IMR-90 (cell line): ENCODE data around the gene EPB41L4A. TPM values are rescaled to one million over a fixed set of nuclear protein-coding genes. Genes with fewer than 3 reads are reported as not detected.

Experiments used
- ATAC-seq: fragments of 200-7000 bp; cut with Tn5 transposase; 2 replicates; pipeline ENCODE4 v1.9.1; 2020; ENCODE audit warnings: low read depth, mild to moderate bottlenecking, moderate library complexity
- BruUV-seq: library from RNA; stranded (reverse); fragments of 400-500 nt; replicated peaks from 2 replicates; lab custom pipeline; 2021; lab: Mats Ljungman, UMichigan
- CTCF ChIA-PET: fragments of 300-600 bp; formaldehyde crosslinking; extraction: SDS; loops from one replicate; lab custom pipeline; 2021; ENCODE audit warnings: antibody characterized with exemption; lab: Yijun Ruan, JAX
- POLR2A ChIA-PET: fragments of 300-600 bp; sonication (Branson Sonifier 250); formaldehyde crosslinking; loops from one replicate; lab custom pipeline; 2022; ENCODE audit warnings: antibody characterized with exemption; ENCODE audit not compliant: unreplicated experiment; lab: Charles Lee
- DNase-seq: peaks from one replicate; pipeline ENCODE4 v3.0.0; 2013
- H2AFZ ChIP-seq: replicated peaks from 2 replicates; pipeline ENCODE3; 2013; ENCODE audit warnings: low read length, mild to moderate bottlenecking; ENCODE audit not compliant: poor library complexity
- H2AK5ac ChIP-seq: 2 replicates; pipeline ENCODE4 v1.6.1; 2013; ENCODE audit warnings: low read depth, low read length, inconsistent platforms
- H2AK9ac ChIP-seq: replicated peaks from 2 replicates; pipeline ENCODE3; 2013; ENCODE audit warnings: mild to moderate bottlenecking, low read depth, low read length, moderate library complexity; ENCODE audit not compliant: poor library complexity
- H2BK120ac ChIP-seq: 2 replicates; pipeline ENCODE4 v1.6.1; 2013; ENCODE audit warnings: low read depth, low read length, inconsistent platforms
- H2BK15ac ChIP-seq: 3 replicates; pipeline ENCODE4 v1.6.1; 2013; ENCODE audit warnings: low read depth, low read length, inconsistent platforms
- H2BK20ac ChIP-seq: 2 replicates; pipeline ENCODE4 v1.6.1; 2013; ENCODE audit warnings: low read depth, mild to moderate bottlenecking, inconsistent platforms, low read length, moderate library complexity
- H2BK5ac ChIP-seq: 2 replicates; pipeline ENCODE4 v1.6.1; 2013; ENCODE audit warnings: mild to moderate bottlenecking, low read depth, low read length, inconsistent platforms; ENCODE audit not compliant: poor library complexity, severe bottlenecking
- H3K14ac ChIP-seq: replicated peaks from 2 replicates; pipeline ENCODE4 v1.6.1; 2013; ENCODE audit warnings: low read depth, low read length, inconsistent platforms
- H3K18ac ChIP-seq: 2 replicates; pipeline ENCODE4 v1.6.1; 2013; ENCODE audit warnings: low read depth, low read length, control low read depth
- H3K23ac ChIP-seq: 2 replicates; pipeline ENCODE4 v1.6.1; 2013; ENCODE audit warnings: low read depth, low read length, inconsistent platforms
- H3K27ac ChIP-seq: 2 replicates; pipeline ENCODE4 v1.5.1; 2013; ENCODE audit warnings: mild to moderate bottlenecking, control low read depth, low read length; ENCODE audit not compliant: insufficient read depth
- H3K27me3 ChIP-seq: 2 replicates; pipeline ENCODE4 v1.6.1; 2013; ENCODE audit warnings: low read length; ENCODE audit not compliant: control insufficient read depth, insufficient read depth
- H3K36me3 ChIP-seq: 2 replicates; pipeline ENCODE4 v1.6.1; 2013; ENCODE audit warnings: low read length, mixed read lengths; ENCODE audit not compliant: control insufficient read depth, insufficient read depth
- H3K4ac ChIP-seq: 2 replicates; pipeline ENCODE4 v1.6.1; 2013; ENCODE audit warnings: low read depth, low read length, inconsistent platforms
- H3K4me1 ChIP-seq: 2 replicates; pipeline ENCODE4 v1.6.1; 2013; ENCODE audit warnings: low read length, mixed read lengths; ENCODE audit not compliant: control insufficient read depth, insufficient read depth
- H3K4me2 ChIP-seq: 2 replicates; pipeline ENCODE4 v1.6.1; 2013; ENCODE audit warnings: low read depth, mild to moderate bottlenecking, control low read depth, low read length, moderate library complexity
- H3K4me3 ChIP-seq: 2 replicates; pipeline ENCODE4 v1.5.1; 2013; ENCODE audit warnings: low read depth, mild to moderate bottlenecking, control low read depth, low read length, moderate library complexity; ENCODE audit not compliant: insufficient read depth
- H3K56ac ChIP-seq: 2 replicates; pipeline ENCODE4 v1.6.1; 2013; ENCODE audit warnings: low read length, inconsistent platforms; ENCODE audit not compliant: insufficient read depth; ENCODE audit errors: extremely low read depth
- H3K79me1 ChIP-seq, 2 experiments: 2 replicates each; pipeline ENCODE4 v1.6.1; 2013; ENCODE audit warnings: low read length in 2 of 2, inconsistent platforms in 1 of 2, low read depth in 1 of 2
- H3K9ac ChIP-seq: 2 replicates; pipeline ENCODE4 v1.6.1; 2013; ENCODE audit warnings: low read depth, low read length, control low read depth
- H3K9me1 ChIP-seq: 2 replicates; pipeline ENCODE4 v1.6.1; 2013; ENCODE audit warnings: low read length, inconsistent platforms; ENCODE audit not compliant: insufficient read depth
- H3K9me3 ChIP-seq: 2 replicates; pipeline ENCODE4 v1.6.1; 2013; ENCODE audit warnings: low read length; ENCODE audit not compliant: control insufficient read depth, insufficient read depth
- H4K20me1 ChIP-seq: 2 replicates; pipeline ENCODE4 v1.6.1; 2013; ENCODE audit warnings: low read length, inconsistent platforms; ENCODE audit not compliant: insufficient read depth
- H4K5ac ChIP-seq: 2 replicates; pipeline ENCODE4 v1.6.1; 2013; ENCODE audit warnings: mild to moderate bottlenecking, low read depth, low read length, control low read depth
- H4K8ac ChIP-seq, 2 experiments: 2 replicates each; pipeline ENCODE4 v1.6.1; 2013; ENCODE audit warnings: low read depth in 2 of 2, low read length in 2 of 2, control low read depth in 1 of 2, inconsistent platforms in 1 of 2
- H4K91ac ChIP-seq: 2 replicates; pipeline ENCODE4 v1.6.1; 2013; ENCODE audit warnings: low read depth, low read length, inconsistent platforms; ENCODE audit not compliant: insufficient read depth
- MAFK ChIP-seq: IDR thresholded peaks from 2 replicates; pipeline ENCODE4 v1.6.1; 2012; ENCODE audit warnings: low read depth, low read length, improper control_type of control experiment
- RAD21 ChIP-seq: IDR thresholded peaks from 2 replicates; pipeline ENCODE4 v1.6.1; 2012; ENCODE audit warnings: low read length, improper control_type of control experiment
- SMC3 ChIP-seq: fragments of 150-350 bp; IDR thresholded peaks from 2 replicates; pipeline ENCODE4 v1.6.1; 2016; ENCODE audit warnings: low read depth, mild to moderate bottlenecking, antibody characterized with exemption, low read length, moderate library complexity
- WGBS, 2 experiments: methylation state at CpG; one replicate each; pipeline versions ENCODE4 v1.1.5 to v1.1.7; 2013; ENCODE audit warnings: missing lambda C conversion rate in 2 of 2; ENCODE audit not compliant: insufficient read length in 1 of 2; ENCODE audit errors: extremely low coverage in 2 of 2; 5-methylcytosine and 5-hydroxymethylcytosine counted together
- dilution Hi-C: fragments of 300-500 bp; cut with HindIII; formaldehyde crosslinking; loops from one replicate; pipeline ENCODE4 v1.14.3; 2018; ENCODE audit warnings: low sequenced_read_pairs; ENCODE audit not compliant: unreplicated experiment
- in situ Hi-C: fragments of 300-500 bp; cut with MboI; formaldehyde crosslinking; loops from 3 replicates; pipeline ENCODE4 v1.14.3; 2019; ENCODE audit warnings: low sequenced_read_pairs, inconsistent platforms, mixed read lengths
- intact Hi-C: fragments of 100-400 bp; cut with micrococcal nuclease; formaldehyde crosslinking; loops from 2 replicates; pipeline ENCODE4 v1.10.0; 2022
- polyA plus RNA-seq, 3 experiments: library from polyadenylated mRNA; depleted of rRNA; stranded (reverse); fragments of >200 nt; gene quantifications; 2 replicates each; pipeline ENCODE4 v1.2.3, GENCODE V29; 2012; ENCODE audit warnings: low replicate concordance in 1 of 3
- total RNA-seq: library from RNA; depleted of rRNA; stranded (reverse); fragments of >200 nt; gene quantifications from 2 replicates; pipeline ENCODE4 v1.2.3, GENCODE V29; 2012
- TF ChIP-seq, protein P1 (sequence below): fragments of 150-350 bp; IDR thresholded peaks from 2 replicates; pipeline ENCODE4 v1.6.1; 2017; ENCODE audit warnings: mild to moderate bottlenecking, antibody characterized with exemption, low read length, low read depth

The EPB41L4A gene
- total and polyA plus RNA-seq, 2 of the 4 experiments (the other 2 are of a cell fraction) = under 0.01 to 0.02 TPM

DNA sequence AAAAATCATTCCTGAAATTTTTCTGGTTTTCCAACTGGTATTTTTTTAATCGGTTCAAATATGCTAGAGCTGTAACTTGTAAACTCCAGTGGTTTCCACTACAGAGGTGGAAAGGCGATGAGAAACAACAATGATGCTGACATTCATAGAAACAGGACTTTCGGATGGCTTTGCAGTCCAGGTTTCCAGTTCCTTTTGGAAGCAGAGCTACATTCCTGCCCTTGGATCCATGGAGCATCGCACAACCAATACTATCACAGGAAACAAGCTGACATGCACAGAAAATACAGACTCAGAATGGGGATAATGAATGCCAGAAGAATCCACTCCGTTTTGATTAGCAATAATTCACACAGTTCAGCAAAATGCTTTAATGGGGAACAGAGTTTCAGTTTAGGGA lies 140.0 kb downstream of the EPB41L4A start:
- no peak overlapping the region for H3K14ac ChIP-seq
- no peaks in the 10 kb centered on the region for H3K9me1 ChIP-seq
- H3K9me3 ChIP-seq = no peaks in the 10 kb centered on the region
- TF ChIP-seq MAFK (no peak), RAD21 (no peak), SMC3 (no peak)
- TF ChIP-seq, protein P1, sequence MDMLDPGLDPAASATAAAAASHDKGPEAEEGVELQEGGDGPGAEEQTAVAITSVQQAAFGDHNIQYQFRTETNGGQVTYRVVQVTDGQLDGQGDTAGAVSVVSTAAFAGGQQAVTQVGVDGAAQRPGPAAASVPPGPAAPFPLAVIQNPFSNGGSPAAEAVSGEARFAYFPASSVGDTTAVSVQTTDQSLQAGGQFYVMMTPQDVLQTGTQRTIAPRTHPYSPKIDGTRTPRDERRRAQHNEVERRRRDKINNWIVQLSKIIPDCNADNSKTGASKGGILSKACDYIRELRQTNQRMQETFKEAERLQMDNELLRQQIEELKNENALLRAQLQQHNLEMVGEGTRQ = no peak
- no peak overlapping the region for H4K8ac ChIP-seq
- H4K5ac ChIP-seq = no peak overlapping the region
- ATAC-seq (no peak), DNase-seq (no peak)
- H4K20me1 ChIP-seq = no peaks in the 10 kb centered on the region
- no peak overlapping the region for H3K4me3 ChIP-seq
- no peaks in the 10 kb centered on the region for H3K36me3 ChIP-seq
- H3K9ac ChIP-seq = no peak overlapping the region
- POLR2A ChIA-PET = no interaction called here
- H3K27me3 ChIP-seq = no peaks in the 10 kb centered on the region
- no peak overlapping the region for H2BK20ac ChIP-seq
- no peaks in the 10 kb centered on the region for H3K79me1 ChIP-seq
- no TSS peak for BruUV-seq
- no peak overlapping the region for H3K4me2 ChIP-seq
- in situ Hi-C loops (no loop called here), dilution Hi-C loops (no loop called here), intact Hi-C loops (no loop called here)
- H3K23ac ChIP-seq = no peak overlapping the region
- WGBS, 2 experiments = no CpG with 5 or more reads among the region's 5 CpGs
- H3K27ac ChIP-seq = no peak overlapping the region
- no peak overlapping the region for H3K56ac ChIP-seq
- no peak overlapping the region for H2AK5ac ChIP-seq
- CTCF ChIA-PET = interaction anchor here (0.6 kb wide), 1 partner anchor 141 kb away, joined by 3 read pairs; no protein-coding TSS in a partner anchor
- H2BK5ac ChIP-seq = no peak overlapping the region
- no peak overlapping the region for H4K91ac ChIP-seq
- no peak overlapping the region for H2AFZ ChIP-seq
- no peak overlapping the region for H3K18ac ChIP-seq
- no peak overlapping the region for H2BK15ac ChIP-seq
- no peak overlapping the region for H2BK120ac ChIP-seq
- no peak overlapping the region for H2AK9ac ChIP-seq
- H3K4me1 ChIP-seq = no peaks in the 10 kb centered on the region
- H3K4ac ChIP-seq = no peak overlapping the region
